GM21825 (cell line): ENCODE results near the gene LRP2BP.
A peak's percentile ranks its signal among the peaks of the same experiment; 100 is the strongest.

ENCODE experiments used
- ATAC-seq: cut with Tn5 transposase; IDR thresholded peaks from one replicate; pipeline ENCODE4 v1.9.1; 2021; ENCODE audit warnings: mild to moderate bottlenecking, moderate library complexity; ENCODE audit not compliant: unreplicated experiment

LRP2BP gene

DNA sequence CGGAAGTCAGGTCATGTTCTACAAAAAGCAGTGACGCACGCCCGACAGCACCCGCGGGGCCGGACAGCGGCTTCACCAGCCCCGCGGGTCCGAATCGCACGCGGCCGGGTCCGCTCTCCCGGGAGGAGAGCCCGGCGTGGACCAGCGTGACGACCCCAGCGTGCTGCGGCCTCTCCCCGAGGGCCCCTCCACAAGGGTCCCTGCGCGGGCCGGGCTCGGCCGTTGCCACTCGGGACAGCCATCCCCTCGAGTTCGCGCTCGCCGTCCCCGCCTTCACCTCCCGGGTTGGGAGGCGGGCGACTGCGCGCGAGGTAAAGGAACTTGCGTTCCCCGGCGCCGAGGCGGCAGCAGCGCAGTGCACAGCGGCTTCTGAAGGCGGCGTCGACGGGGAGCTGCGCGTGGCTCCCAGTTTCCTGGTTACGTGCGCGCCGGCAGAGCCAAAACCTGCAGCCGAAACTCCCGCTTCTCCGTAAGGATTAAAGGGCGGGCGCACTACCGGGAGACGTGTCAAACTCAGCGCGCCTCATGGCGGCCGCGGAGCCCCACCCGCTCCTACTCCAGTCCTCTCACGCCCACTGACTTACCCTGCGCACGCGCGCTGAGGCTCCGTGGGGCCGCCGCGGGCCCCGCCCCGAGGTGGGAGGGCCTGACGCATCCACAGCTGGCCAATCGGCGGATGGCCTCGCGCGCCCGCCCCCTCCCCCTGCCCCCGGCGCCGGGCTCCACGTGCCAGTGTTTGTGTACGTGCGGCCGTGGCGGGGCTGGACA is 416 bp upstream of the LRP2BP start:
- peak; percentile 82 for ATAC-seq

- ATAC-seq, result no peak
Measured at GRCh38 chr4:185394568-185395237, 1.0 kb downstream of the LRP2BP start.

DNA sequence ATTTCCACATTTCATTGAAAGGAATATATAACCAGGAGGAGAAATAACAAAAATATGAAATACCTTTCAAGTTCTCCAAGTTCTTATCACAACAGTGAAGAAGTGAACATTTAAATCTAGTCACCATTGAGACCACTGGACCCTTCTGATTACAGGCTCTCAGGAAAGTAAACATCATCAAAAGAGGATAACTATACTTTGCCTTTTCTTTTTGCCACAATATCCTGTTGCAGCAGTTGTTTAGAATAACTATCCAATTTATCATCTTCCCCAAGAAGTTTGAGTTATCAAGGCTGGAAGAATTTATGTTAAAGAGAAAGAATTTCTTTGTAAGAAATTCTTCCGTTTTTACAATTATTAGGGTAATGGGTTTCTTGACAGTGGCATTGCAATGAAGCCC is 3.6 kb downstream of the LRP2BP start:
- no peak for ATAC-seq

DNA sequence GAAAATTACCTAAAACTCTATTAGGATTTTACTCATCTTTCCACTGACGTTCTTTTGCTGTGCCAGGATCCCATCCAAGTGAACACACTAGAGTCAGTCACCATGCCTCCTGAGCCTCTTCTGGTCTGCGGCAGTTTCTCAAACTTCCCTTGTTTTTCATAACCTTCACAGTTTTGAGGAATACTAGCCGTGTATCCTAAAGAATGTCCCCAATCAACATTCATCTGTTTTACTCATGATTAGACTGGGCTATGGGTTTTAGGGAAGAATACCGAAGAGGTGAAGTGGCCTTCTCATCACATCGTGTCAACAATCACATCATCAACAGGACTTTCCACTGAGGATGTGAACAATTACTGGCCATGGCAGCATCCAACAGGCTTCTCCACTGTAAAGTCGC is 4.8 kb downstream of the LRP2BP start:
- no peak for ATAC-seq

DNA sequence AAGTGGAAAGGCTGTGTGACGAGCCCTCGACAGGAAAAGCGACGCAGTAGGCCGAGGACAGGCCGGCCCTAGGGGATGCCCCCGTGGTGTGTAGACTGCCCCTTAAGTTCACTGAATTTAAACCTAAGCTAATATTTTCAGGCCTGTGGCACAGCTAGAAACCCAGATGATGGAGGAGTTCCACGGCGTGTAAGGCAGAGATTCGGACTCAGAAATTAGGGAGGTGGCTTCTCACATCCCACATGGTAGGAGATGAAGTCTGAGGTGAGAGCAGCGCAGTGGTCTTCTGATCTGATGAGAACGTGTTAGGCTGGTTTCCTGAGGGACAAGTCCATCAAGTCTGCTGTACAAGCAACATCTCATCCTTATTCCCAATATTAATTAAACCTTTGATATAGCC is 7.8 kb downstream of the LRP2BP start:
- ATAC-seq, result no peak

DNA sequence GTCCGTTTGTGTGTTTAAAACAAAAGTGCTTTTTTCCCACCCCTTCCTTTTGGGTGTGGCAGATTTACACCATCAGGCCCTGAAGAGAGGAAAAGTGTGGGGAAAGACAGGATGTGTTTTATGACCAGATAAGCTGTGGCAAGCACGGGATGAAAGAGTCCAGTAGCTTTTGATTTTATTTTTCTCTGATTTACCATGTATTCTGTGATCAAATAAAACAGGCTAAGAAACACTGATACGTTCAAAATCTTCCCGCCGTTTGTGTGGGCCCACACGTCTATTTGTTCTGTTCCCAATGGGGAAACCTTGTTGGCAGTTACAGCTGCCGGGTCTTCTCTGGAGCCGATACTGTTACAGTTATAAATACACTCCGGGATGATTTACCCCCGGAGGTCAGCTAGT is 10.8 kb downstream of the LRP2BP start:
- ATAC-seq, result no peak

DNA sequence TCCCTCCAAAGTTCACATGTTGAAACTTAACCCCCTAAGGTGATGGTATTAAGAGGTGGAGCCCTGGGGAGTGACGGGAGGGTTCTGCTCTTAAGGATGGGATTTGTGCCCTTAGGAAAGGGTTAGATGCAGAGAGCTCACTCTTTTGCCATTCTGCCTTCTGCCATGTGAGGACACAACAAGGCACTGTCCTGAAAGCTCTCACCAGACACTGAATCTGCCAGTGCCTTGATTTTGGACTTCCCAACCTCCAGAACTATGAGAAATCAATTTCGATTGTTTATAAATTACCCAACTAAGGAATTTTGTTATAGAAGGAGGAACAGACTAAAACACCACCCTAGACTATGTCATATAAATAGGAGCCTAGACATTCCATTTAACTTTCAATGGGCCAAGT is 11.7 kb downstream of the LRP2BP start:
- no peak for ATAC-seq

DNA sequence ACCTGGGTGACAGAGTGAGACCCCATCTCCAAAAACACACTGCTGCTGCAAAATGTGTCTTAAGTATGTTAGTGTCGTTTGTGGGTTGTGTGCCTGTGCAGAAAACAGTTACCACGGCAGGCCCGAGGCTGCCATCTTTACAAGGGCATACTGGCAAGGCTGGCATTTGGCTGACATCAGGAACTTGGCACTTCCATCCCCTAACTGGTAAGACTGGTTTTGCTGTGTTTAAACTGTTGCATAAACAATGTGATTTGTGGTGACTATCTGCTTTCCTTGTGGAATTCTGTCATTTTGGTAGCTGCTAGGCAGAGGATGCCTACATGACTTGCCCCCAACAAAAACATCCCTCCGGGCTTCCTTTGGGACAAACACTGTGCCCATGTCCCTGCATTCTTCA is 12.3 kb downstream of the LRP2BP start:
- no peak for ATAC-seq

GRCh38 chr4:185382754-185383153 is 13.0 kb downstream of the LRP2BP start:
- ATAC-seq, result no peak

GRCh38 chr4:185381288-185382196 is 14.2 kb downstream of the LRP2BP start:
- no peak for ATAC-seq

DNA sequence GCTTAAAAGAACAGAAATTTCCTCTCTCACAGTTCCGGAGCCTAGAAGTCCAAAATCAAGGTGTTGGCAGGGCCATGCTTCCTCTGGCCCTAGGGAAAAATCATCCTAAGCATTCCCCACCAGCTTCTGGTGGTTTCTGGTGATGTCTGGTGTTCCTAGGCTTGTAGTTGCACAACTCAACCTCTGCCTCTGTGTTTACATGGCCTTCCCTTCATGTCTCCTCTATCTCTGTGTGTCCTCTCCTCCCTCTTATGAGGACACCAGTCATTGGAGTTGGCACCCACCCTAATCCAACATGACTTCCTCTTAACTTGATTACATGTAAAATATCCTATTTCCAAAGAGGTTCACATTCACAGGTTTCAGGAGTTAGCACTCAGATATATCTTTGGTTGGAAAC is 15.4 kb downstream of the LRP2BP start:
- ATAC-seq, result no peak

- no peak for ATAC-seq
Measured at GRCh38 chr4:185379326-185380295, 16.1 kb downstream of the LRP2BP start.

- ATAC-seq, result no peak
Measured at GRCh38 chr4:185378264-185378663, 17.5 kb downstream of the LRP2BP start.

- ATAC-seq, result no peak
Measured at GRCh38 chr4:185374573-185374972, 21.2 kb downstream of the LRP2BP start.

DNA sequence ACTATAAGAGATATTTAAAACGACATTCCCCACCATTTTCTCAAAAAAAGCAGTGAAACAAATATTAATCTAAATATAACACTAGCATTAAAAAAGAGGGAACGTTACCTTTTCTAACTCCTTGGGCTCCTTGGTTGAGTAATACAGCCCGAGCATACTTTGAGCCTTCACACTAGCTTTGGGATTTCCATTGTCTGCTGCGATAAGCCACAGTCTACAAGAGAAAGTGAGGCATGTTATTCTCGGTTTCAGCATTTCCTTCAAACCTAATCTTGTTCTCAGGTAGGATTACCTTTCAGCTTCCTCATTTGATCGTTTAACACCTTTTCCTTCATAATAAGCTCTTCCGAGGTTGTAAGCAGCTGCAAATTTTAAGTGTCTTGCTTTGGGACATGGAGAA is 21.7 kb downstream of the LRP2BP start:
- no peak for ATAC-seq

- no peak for ATAC-seq
Measured at GRCh38 chr4:185371702-185372101, 24.0 kb downstream of the LRP2BP start.

GRCh38 chr4:185370268-185370949 is 25.3 kb downstream of the LRP2BP start:
- ATAC-seq, result no peak

DNA sequence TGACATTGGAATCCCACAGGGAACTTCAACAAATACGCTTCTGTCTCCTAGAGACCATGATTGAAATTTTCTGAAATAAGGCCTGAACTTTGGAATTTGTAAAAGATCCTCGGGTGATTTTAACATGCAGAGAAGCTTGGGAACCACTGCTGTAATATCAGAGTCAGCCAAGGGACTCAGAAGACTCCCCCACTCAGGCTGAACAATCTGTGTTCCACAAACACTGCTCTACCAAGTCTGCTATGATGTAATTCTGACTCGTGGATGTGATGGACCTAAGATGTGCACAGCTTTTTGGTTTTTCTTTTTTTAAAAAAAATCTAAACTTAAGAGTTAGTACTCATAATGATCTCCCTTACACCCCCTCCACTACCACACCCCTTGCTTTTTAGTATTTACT is 26.0 kb downstream of the LRP2BP start:
- no peak for ATAC-seq

DNA sequence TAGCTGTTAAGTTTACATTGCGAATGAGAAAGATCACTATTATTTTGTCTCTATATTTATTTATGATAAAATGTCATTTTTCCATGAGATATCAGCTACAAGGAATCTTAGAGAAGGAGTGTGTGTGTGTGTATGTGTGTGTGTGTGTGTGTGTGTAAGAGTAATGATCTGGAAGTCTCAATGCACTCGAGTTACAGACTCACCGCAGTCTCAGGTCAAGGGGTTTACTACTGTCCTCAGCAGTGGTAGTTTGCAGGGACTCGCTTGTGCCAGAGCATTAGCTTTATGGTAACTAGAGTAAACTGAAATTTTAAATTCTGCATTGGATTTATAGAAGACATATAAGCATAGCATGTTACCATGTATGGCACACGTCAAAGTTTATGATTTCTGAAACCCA is 30.8 kb downstream of the LRP2BP start:
- no peak for ATAC-seq

- no peak for ATAC-seq
Measured at GRCh38 chr4:185363251-185363650, 32.5 kb downstream of the LRP2BP start.
